Smooth muscle cell (in vitro differentiated cells): ENCODE results near the gene RNFT2. TPM values are rescaled to one million over a fixed set of nuclear protein-coding genes. Genes with fewer than 3 reads are reported as not detected.

ENCODE experiments used
- polyA plus RNA-seq: library from polyadenylated mRNA; unstranded; fragments of >200 nt; fragmentation: Nextera tagmentation; extraction: Ambion mirVana; gene quantifications from 2 replicates; pipeline ENCODE4 v1.2.1, GENCODE V29; 2016
- small RNA-seq: library from RNA; depleted of rRNA; stranded (forward); fragments of <200 nt; gene quantifications from one replicate; pipeline ENCODE3, GENCODE V24; 2014
- total RNA-seq: library from RNA; depleted of rRNA; stranded (reverse); fragments of >200 nt; gene quantifications from 2 replicates; pipeline ENCODE4 v1.2.3, GENCODE V29; 2014

RNFT2 gene
- total and polyA plus RNA-seq, 2 experiments from 2014 or later: 2.0 to 2.4 TPM

Small RNAs within 50 kb of the gene (small RNA-seq; reads per million reads assigned to genes)
- gene RNU6-558P: not detected

Other genes with a start within 250 kb of the RNFT2 start
- gene MAP1LC3B2, start 178.9 kb upstream of the RNFT2 start, total RNA-seq: 0.31 and 2.5 TPM in 2 replicates
- 3.9 and 4.2 TPM in 2 replicates for gene MAP1LC3B2, start 178.9 kb upstream of the RNFT2 start, polyA plus RNA-seq
- 25.8 and 28.5 TPM in 2 replicates for gene SPRING1, start 246 bp upstream of the RNFT2 start, total RNA-seq
- gene SPRING1, start 246 bp upstream of the RNFT2 start, polyA plus RNA-seq: 19.0 and 21.3 TPM in 2 replicates
- gene HRK, start 143.1 kb downstream of the RNFT2 start, total RNA-seq: 0.04 TPM in 1 of 2 replicates, not detected in the other
- not detected in 2 replicates for gene HRK, start 143.1 kb downstream of the RNFT2 start, polyA plus RNA-seq
- gene FBXW8, start 172.6 kb downstream of the RNFT2 start, total RNA-seq: 13.4 and 18.3 TPM in 2 replicates
- 14.3 and 16.9 TPM in 2 replicates for gene FBXW8, start 172.6 kb downstream of the RNFT2 start, polyA plus RNA-seq